DMS79 treated with DMSO at 0.1 percent for 48 hours (cell line): ENCODE data around the gene IL4R.
"Not testable (repeated sequence)": the region's sequence is repeated elsewhere in the genome, so short reads cannot be mapped to it uniquely, and the experiment has no call there.

Experiments
- DNase-seq: peaks from one replicate; lab custom pipeline; 2025; lab: John Stamatoyannopoulos, UW

IL4R gene

DNA sequence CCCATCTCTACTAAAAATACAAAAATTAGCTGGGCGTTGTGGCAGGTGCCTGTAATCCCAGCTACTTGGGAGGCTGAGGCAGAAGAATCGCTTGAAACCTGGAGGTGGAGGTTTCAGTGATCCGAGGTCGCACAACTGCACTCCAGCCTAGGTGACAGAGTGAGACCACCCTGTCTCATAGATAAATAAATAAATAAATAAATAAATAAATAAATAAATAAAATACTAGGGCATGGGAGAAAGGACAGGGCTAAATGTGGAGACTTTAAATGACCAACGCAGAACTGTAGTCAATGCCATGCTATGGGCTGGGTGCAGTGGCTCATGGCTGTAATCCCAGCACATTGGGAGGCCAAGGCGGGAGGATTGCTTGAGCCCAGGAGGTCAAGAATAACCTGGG is 25.5 kb upstream of the IL4R start:
- DNase-seq, result not testable (repeated sequence)

DNA sequence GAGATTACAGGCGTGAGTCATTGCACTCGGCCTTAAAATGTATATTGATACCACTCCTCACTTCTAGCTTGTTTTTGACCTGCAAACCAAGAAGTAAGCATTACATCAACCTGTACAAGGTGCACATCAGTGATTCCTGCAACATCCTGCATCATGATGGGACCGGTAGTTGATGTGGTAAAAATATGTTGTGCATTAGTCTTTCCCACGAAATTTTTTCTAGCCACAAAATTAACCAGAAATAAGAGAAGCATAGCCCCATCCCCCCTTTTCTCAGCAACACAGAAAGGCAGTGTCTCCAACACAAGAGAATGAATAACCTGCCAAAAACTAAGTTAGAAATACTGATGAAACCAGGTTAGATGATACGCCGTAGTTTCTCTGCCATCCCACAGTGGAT is 24.1 kb upstream of the IL4R start:
- DNase-seq, result no peak

DNA sequence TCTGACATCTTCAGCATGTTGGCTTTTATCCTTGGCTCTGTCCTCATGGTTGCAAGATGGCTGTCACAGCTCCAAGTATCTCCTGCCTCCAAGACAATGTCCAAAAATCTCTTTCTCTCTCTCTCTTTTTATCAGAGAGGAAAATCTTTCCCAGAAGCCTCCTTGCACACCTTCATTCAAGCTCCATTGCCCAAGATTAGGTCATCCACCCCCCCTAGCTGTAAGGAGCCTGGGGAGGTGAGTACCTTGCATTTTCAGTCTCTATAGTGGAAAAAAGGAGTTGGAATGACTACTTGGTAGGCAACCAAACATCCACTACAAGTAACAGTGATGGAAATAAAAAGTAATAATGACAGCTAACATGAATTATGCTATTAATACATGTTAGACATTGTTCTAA is 23.2 kb upstream of the IL4R start:
- no peak for DNase-seq

DNA sequence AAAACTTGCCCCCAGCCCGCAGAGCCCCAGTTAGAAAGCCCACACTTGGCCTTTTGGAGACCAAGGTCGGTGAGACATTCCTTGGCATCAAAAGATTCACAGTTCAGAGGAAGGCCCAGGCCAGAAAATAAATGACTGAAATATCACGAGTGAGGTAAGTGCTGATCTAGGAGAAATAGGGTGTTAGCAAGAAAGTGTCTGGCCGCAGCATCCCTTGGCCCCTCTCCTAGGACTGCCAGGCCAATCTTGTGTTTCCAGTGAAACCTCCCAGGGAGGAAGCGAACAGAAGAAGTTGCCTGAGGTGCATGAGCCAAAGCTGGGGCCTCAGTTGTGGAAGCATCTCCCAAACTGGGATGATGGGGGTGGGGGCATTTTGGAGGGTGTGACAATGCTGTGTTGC is 22.7 kb upstream of the IL4R start:
- DNase-seq, result no peak

DNA sequence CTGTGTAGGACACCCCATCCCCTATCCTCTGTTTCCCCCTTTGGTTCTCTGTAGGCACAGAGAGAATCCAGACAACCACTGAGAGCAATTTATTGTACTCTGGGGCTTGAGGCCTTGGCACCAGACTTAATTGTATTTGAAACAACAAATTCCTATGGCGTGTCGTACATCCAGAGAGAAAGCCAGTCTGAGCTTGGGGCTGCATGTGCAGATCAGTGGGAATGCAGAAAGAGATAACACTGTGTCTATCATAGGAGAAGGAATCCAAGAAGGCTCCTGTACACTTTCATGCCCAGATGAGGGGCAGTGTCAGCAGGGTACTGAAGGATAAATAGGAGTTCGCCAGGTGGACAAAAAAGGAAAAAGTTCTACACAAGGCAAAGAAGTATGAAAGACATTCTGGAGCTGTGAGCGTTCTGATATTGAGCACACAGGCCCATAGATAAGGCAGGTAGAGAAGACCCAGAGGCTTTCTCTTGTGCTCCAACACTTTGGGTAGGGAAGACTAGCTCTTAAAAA is 22.0 kb upstream of the IL4R start:
- DNase-seq, result no peak

DNA sequence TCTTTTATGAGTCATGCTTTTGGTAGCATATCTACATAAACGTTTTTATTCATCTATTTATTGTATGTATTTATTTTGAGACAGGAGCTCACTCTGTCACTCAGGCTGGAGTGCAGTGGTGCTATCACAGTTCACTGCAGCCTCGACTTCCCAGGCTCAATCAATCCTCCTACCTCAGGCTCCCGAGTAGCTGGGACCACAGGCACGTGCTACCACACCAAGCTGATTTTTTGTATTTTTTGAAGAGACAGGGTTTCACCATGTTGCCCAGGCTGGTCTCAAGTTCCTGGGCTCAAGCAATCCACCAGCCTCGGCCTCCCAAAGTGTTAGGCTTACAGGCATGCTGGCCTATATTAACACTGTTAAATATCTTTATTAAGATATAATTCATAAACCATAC is 20.4 kb upstream of the IL4R start:
- DNase-seq, result no peak

DNA sequence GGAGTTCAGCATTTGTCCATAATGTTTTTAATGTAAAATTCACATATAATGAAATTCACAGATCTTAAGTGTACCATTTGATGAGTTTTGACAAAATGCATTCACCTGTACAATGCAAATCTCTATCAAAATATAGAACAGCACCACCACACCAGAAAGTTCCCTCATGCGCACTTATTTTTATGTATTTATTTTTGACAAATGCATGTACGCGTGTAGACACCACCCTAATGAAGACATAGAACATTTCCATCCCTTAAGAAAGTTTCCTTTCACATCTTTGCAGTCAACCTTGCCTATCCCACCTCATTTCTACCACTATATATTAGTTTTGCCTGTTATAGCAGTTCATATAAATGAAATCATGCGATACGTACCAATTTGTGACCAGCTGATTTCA is 15.6 kb upstream of the IL4R start:
- DNase-seq, result no peak

DNA sequence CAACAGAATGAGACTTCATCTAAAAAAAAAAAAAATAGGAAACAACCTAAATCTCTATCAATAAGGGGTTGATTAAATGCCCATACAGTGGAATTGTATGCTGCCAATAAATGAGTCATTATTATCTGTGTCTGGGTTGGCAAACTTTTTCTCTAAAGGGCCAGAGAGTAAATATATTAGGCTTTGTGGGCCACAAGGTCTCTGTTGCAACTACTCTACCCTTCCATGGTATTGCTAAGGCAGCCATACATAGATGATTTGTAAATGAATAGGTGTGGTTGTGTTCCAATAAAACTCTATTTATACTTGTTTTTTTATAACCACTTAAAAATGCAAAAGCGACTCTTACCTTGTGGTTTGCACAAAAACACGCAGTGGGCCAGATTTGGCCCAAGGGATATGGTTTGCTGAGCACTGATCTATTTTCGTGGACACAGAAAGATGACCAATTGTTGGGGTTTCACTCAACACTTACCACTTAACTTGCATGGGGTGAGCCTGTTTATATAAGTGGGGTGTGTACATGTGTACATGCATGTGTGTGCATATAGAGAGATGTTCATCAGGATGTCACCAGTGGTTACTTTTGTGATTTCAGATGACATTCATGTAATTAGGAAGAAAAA is 12.4 kb upstream of the IL4R start:
- no peak for DNase-seq

DNA sequence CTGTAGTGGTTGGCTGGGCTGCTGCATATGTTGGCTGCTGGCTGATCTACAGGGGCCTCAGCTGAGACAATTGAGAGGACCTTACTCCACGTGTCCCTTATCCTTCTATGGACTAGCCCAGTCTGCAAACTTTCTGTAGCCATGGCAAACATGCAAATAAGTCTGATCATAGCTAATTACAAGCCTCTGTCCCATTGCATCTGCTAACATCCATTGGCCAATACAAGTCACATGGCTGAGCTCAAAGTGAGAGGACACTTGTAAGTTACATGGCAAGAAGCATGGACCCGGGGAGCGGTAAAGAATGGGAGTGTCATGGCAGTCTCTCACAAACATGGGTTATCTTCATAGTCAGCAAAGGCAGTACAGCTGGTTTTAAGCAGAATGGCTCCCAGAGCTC is 11.6 kb upstream of the IL4R start:
- DNase-seq, result no peak

DNA sequence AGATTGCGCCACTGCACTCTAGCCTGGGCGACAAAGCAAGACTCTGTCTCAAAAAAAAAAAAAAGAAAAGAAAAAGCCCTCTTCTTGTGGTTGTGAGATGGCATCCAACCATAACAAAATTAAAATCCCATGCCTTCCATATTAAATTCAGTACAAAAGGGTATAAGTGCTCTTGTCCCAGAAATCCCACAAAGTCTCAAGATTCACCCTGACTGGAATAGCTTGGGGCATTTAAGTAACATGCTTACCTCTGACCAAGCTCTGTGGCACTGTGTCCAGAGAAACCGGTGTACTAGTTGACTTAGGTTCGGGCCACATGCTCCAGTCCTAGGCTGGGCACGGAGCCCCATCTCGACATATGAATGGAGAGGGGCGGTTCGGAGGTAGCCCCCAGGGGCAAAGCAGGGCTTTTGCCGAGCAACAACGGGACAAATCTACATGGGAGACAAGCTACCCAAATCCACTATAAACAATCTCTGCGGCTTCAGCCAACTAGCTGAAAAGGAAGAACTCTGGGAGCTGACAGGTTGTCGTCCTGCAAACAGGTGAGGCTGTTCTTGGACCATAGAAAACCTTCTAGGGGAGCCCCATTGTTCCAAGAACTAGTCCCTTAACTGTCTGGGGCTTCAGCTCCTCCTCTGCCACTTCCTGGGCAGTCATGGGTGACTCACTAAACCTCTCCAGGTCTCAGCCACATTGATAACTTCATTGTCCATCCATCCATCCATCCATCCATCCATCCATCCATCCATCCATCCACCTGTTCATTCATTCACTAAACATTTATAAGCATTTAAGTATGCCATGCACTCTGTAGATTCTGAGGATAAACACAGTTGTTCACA is 10.3 kb upstream of the IL4R start:
- DNase-seq, result no peak

DNA sequence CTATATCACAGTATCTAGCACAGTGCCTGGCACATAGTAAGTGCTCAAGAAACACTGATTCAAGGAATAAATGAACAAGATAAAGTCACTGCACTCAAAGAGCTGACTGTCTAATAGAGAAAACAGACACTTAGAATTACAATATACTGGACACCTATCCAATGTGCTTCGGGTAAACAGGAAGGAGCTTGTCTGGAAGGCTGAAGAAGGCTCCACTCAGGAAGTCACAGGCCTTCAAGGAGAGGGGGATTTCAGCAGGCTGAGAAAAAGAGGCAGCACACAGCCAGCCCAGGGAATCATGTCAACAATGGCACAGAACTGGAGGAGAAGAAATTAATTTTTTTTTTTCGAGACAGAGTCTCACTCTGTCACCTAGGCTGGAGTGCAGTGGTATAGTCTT is 9.7 kb upstream of the IL4R start:
- no peak for DNase-seq

DNA sequence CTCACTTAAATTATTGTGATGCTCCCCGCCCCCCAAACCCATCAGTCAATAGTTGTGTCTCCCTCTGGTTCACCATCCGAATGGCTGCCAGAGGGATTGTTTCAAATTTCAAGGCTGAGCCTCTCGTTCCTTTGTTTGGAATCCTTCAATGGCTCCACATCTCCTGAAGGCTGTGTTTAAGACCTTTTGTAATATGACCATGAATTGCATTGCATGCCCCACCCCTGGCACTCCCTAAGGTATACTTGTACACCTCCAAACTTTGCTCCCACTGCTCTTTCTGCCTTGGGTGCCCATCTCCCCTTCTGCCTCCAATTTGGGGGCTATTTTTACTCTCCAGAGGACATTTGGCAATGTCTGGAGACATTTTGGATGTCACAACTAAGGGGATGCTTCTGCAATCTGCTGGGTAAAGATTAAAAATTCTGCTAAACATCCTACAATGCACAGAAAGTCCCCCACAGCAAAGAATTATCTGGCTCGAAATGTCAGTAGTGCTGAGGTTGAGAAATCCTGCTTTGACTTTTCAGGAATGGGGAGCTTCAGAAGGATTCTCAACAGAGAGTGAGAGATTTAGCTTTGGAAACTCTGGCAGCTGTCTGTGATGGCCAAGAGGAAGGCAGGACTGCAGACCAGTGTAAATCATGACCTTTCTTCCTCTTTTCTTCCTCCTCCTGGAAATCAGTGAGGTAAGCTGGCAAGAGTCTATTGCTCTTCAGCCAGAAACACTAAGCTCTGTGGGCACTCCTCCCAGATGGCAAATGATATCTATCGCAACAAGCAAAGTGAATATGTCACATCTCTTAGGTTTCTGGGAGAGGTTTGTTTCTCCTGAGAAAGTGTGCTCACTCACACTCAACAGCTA is 8.7 kb upstream of the IL4R start:
- no peak for DNase-seq

DNA sequence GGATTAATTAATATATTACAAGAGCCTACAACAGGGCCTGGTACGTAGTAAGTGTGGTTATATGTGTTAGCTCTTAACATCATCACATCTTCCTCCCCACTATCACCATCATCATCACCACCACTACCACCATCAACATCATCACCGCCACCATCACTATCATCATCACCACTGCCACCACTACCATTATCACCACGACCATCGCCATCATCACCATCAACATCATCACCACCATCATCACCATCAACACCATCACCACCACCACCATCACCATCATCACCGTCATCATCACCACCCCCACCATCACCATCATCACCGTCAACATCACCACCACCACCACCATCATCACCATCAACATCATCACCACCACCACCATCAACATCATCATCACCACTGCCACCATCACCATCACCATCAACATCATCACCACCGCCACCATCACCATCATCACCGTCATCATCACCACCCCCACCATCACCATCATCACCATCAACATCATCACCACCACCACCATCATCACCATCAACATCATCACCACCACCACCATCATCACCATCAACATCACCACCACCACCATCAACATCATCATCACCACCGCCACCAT is 7.8 kb upstream of the IL4R start:
- DNase-seq, result no peak

DNA sequence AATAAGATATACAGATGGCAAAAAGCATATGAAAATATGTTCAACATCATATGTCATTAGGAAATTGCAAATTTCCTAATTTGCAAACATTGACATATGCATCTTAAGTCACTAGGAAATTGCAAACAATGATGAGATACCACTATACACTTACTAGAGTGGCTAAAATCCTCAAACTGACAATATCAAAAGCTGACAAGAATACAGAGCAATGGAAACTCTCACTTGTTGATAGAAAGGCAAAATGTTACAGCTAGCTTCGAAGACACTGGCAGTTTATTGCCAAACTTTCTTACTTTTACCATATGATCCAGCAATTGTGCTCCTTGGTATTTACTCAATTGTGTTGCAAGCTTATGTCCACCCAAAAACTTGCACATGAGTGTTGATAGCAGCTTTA is 5.0 kb upstream of the IL4R start:
- DNase-seq, result no peak

DNA sequence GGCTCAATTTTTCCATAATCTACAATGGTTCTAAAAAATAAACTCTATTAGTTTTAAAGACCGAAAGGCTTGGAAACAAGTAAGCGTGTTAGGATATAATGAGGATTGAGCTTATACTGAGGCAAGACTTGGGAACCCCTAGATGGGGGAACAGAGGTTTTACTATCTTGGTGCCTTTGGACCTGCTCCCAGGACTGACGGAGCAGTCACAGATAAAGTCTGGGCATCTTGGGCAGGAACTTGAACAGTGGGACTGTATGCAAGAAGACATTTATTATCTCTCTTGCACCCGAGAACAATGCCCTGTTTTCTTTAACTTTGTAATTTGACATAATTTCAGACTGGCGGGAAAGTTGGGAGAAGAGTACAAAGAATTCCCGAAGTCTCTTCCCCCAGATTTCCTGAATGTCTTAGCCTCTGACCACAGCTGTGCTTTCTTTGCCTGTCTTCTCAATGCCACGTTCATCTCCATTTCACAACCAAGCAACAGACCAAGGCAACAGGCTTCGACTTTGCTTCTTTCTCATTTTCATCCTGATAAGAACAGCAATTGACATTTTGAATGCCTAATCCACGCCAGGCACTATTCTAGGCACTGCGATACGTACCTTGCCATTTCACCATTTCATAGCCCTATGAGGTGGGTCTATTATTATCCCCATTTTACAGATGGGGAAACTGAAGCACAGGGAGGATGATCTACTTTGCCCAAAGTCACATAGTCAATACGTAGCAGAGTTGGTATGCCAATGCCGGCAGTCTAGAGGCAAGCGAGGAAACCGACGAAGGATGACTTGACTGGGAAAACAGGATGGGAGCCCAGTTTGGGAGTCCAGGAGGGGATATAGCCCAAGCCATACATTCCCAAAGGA is 3.0 kb upstream of the IL4R start:
- no peak for DNase-seq

DNA sequence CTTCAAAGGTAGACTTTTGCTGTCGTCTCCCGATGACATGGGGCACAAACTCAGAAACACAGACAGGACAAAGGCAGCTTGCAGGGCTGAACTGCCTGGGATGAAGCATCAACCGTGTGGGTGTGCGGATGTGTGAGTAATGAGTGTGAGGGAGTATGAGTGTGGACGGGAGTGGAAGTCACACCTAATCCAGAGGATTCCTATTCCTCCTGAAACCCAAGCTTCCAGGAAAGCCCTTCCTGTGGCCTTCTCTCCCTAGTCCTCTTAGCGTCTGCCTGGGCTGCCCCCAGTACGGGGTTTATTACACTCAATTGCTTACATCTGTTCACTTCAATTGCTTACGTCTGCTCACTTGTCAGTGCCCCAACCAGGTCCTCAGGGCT is 2.3 kb upstream of the IL4R start:
- DNase-seq, result no peak

DNA sequence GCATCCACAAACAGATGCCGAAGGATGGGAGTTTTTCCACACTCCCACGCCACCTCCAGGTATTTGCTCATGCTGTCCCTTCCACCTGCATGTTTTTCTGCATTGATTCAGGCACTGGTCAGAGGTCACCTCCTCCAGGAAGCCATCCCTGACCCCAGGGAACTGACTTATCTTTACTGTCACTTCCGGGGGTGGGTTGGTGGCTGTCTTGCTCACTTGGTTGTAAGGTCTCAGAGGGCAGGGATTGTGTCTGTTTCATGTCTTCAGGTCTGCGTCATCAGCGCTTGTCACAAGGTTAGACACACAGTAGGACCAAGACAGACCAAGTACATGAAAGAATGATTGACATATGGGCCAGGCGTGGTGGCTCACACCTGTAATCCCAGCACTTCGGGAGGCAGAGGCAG is 1.9 kb upstream of the IL4R start:
- no peak for DNase-seq

DNA sequence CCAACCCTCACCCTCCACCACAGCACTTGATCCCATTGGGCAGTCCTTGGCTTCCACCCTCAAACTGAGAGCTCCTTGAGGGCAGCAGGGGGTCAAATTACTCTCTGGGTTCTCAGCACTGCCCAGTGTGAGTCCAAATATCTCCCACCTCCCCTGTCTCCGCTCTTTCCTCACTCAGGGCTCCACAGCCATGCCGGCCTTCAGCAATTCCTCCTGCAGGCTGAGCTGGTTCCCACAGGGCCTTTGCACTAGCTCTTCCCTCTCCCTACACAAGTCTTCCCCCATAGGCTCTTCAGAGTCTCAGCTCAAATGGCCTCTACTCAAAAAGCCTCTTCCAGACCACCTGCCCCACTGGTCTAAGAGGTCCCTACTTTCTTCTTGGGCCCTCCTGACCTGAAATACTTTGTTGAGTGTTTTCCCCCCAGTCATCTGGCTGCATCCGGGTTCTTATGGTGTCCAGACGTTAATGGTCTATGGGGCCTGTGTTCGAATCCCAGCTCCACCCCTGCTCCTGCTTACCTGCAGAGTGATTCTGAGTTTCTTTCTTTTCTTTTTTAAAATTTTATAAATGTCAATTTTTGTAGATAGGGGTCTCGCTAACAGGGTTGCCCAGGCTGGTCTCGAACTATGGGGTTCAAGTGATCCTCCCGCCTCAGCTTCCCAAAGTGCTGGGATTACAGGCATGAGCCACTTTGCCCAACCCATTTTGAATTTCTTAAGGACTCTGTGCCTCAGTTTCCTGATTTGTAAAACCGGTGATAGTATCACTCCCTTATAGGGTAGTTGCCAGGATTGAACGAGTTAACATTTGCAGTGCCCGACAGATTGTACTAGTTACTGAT is 973 bp upstream of the IL4R start:
- DNase-seq, result no peak

DNA sequence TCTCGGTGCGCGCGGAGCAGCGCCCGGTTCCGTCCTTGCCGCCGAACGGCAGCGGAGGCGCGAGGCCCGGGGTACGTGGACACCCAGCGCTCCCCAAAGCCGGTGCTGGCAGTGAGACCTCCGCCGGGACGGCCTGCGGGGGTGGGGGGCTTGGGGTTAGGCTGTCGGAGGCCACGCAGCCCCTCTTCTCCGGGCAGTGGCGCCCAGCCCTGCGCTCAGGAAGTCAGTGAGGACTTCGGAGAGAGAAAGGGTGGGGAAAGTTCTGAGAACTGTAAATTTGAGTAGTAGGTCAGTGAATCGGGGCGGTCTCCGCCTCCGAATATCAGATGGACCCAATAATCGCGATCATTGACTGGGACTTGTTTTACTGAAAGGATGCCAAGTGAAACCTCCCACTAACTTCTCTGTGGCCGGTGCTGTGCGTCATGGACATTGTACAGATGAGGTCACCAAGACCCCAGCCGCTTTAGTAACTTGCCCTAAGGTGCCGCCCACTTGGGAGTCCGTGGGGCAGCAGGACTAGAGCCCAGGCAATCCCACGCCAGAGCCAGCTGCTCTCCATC is 468 bp downstream of the IL4R start:
- DNase-seq, result no peak

DNA sequence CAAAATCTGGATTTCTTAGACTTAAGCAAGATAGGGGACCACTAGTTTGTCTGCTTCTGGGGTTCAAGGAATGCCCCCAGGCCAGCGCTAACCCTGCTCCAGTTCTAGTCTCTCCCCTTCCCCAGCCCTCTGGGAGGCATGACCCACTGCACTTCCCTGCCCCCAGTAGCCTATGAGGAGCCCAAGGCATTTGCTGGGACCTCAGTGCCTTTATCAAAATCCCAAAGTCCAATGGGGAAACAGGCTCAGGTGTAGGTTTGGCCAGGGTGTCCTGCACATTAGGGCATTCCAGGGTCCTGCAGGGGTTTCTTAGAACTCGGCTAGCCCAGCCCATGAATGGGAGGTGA is 1.2 kb downstream of the IL4R start:
- DNase-seq, result no peak
